GM19397 (cell line): ENCODE measurements around the gene SPTLC2.

Experiments used
- ATAC-seq: cut with Tn5 transposase; IDR thresholded peaks from one replicate; pipeline ENCODE4 v1.9.1; 2021; ENCODE audit warnings: mild to moderate bottlenecking, moderate library complexity; ENCODE audit not compliant: unreplicated experiment

SPTLC2 gene

GRCh38 chr14:77474479-77475177, 141.8 kb downstream of the SPTLC2 start:
- no peak for ATAC-seq

DNA sequence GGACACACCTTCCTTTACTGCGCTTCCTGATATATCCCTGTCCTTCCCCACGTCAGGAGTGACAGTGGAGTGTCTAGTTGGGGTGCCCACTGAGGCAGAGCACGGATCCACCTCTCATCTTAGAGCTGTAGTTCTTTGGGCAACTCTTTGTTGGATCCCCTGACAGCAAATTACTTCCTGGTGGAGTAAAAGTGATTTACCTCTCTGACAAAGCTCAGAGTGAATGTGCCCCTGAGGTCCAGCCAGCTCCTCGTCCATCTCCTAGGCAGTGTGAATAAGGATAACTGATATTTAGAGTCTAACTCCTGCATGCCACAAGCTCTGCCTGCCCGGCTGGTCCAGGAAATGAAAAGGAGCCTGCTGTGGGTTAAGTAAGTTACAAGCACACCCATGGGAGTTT, 142.5 kb downstream of the SPTLC2 start:
- ATAC-seq = no peak

DNA sequence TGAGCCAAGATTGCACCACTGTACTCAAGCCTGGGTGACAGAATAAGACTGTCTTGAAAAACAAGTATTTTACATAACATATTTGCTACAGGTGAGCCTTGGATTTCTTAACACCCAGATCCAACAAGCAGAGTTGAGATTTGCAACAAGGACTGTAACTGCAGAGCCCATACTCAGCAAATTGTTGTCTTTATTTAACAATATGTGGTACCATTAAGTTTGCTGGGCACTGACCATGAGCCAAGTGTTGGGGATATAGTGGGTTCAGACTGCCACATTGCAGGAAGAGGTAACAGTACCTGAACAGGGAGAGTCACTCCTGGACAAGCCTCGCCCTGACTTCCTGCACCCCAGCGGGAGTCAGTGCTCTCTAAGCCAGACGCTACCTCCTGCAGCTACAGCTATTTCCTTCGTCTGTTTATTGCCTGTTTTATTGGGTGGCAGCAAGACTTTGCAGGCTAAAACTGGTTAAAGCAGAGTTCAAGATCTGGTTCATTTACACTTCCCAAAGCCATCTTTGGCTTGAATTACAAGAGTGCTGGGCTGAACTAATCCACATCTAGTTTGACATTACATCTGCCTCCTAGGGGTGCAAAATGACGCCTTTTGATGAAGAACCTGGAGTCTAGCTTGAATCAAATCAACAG, 146.1 kb downstream of the SPTLC2 start:
- no peak for ATAC-seq

DNA sequence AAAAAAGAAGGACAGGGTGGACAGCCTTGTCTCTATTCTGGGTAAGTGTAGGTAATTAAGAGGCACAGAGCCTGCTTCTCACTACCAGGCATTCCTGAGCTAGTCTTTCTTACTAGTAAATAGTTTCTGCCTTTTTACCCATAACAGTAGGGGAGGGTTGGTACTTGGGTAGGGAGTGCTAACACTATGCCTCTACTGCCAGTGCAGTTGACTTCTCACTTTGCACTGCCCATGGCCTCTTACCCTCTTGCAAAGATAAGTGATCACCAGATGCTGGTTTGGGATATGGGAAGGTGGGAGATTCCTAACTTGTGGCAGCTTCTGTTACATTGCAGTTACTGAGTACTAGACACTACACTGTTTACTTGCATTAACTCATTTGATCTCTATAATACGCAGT, 146.9 kb downstream of the SPTLC2 start:
- ATAC-seq = no peak

DNA sequence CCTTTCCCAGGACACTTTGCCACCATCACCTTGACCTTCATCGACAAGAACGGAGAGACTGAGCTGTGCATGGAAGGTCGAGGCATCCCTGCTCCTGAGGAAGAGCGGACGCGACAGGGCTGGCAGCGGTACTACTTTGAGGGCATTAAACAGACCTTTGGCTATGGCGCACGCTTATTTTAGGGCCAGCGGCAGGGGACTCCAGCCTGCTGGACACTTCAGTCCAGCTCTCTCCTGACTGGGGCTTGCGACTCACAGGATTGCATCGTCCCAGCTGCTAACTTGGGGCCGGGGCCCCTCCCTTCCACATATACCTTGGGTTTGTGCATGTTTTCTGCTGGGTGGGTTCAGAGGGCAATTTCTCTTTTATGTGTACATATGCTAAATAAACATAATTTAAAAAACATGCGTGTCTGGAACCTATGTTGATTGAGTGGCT, 147.4 kb downstream of the SPTLC2 start:
- ATAC-seq = no peak

DNA sequence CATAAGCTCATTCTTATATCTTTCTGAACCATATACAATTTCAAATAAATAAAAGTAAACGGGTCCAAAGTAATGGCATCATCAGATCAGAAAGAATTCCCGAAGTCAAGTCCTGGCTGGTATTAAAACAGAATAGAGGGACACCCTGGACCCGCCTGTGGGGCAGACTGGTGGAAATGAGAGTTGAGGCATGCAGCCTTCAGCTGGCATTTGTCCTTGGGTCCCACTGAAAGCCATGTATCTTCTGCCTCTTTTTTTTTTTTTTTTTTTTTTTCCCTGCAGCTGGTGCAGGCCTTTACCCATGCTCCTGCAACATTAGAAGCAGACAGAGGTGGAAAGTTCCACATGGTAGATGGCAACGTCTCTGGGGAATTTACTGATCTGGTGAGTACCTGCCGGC, 148.6 kb downstream of the SPTLC2 start:
- ATAC-seq = no peak

DNA sequence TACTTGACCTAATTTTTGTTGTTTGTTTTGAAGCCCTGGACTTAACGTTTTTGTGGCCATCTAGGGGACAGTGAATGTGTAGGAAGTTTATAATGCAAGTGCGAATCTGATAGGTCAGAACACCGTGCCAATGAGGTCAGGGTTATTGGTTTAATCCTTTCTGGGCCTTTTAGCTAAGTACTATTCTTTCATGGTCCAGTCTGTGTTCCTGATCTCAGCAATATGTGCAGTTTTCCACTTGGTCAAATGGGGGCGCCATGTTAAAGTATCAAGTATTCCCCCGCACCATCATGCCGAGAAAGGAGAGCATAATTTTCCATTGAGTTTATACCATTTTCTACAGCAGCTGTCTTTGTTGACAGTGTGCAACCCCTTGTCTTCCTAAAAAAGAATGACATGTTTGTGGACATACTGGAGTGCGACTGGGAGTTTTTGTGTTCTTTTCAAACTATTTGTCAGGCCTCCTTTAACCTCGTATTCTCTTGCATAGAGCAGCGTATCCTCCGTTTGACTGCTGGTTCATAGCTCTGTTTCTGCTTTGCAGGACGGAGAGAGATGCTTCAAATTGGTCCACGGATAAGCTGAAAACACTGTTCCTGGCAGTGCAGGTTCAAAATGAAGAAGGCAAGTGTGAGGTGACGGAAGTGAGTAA, 157.2 kb downstream of the SPTLC2 start:
- ATAC-seq = no peak

DNA sequence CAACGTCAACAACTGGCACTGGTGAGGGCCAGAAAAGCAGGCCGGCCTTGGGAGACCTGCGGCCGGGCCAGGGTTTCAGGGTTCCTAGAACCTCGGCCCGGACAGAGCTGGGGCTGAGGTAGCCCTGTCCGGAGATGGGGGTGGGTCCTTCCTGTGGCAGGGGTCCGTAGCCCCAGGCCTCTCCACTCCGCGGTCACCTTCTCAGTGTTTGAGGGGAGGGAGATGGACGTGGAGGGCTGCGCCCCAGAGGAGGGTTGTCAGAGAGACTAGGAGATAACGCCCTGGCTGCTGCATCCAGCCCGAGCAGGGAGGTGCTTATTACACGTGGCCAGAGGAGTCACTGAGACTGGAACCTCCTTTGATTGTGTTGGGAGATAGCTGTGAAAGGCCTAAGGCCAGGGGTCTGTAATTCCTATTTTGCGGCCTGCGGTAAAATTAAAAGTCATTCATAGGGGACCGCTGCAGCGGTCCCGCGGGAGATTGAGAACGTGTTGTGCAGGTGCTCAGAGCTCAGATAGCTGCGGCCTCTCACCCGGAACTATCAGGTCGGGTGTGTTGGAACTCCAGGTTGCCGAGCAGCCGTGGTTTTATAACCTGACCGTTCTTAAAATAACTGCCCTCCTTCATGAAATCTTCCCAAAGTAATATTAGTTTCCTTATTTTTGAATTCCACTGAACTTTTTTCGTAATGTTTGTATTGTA, 158.0 kb downstream of the SPTLC2 start:
- peak; percentile 13 for ATAC-seq

DNA sequence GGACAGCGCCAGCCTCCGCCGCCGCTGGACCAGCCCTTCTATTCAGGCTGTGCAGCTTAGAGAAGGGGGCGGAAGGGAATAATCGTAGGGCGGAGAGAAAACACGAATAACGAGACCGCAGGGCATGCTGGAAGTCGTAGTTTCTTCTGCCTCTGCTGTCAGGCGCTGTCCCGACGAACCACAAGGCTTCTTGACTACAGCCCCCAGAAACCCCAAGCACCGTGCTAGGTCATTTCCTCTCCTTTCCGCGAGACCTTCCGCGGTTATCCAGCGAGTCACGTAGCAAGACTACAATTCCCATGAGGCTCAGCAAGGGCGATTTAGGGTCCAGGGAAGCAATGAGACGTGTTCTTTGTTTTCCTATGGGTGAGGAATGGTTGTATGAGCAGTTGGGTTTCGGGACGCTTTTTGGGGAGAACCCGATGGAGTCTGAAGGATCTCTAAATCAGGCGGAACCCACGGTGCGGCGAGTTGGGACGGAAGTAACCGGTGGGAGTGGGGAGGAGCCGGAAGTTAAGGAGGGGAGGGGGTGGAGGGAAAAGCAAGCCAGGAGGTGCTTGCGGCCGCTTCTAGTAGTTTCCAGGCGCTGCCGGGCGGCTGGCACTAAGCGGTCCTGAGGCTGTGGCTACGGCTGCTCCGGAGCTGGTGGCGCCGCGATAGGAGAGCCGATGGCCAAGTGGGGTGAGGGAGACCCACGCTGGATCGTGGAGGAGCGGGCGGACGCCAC, 158.8 kb downstream of the SPTLC2 start, which contains the start of the genes AHSA1 and VIPAS39:
Gene AHSA1 (plus strand): TSS at position 572 of the 727 bp plus-strand sequence. CDS start 97 bp downstream, at position 669.
Gene VIPAS39 (minus strand): TSS at position 80 of the 727 bp plus-strand sequence. CDS start 3,499 bp downstream, outside the sequence.
- peak; percentile 89 for ATAC-seq

DNA sequence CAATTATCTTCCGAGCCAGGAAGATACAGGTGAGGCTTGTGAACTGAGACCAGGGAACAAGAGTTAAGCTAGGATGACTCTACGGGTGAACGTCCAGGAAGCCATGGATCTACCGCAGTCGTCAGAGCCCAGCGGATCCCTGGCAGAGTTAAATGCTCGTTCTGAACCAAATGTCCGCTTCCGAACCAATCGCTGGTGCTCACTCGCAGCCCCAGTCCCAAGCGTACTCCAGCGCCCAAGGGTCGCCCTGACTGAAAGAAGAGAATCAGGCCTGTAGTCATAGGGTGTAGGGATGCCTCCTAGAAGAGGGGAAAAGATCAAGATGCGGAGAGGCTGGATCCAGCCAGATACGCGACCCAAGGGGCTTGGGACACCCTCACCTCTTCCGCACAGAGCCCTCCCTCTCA, 159.3 kb downstream of the SPTLC2 start:
- no peak for ATAC-seq
